ENCODE data around the gene TIMP2.

The TIMP2 gene

GRCh38 chr17:78832541-78832810, 92.7 kb downstream of the TIMP2 start:
- no peak for DNase-seq (ENCODE audit: extremely low read depth, insufficient read length)

GRCh38 chr17:78831688-78832540, 93.3 kb downstream of the TIMP2 start:
- peaks cover 28% of the 10 kb centered on the region for H3K36me3 ChIP-seq (ENCODE audit: control insufficient read depth, insufficient read depth, low read length)
- DNase-seq (ENCODE audit: extremely low read depth, insufficient read length): no peak

More at GRCh38 chr17:78832541-78832810, 92.7 kb downstream of the TIMP2 start:
- no peak overlapping the region for H3K4me3 ChIP-seq (replicated peaks; ENCODE audit: low read depth, low read length)
- H3K36me3 ChIP-seq (ENCODE audit: control insufficient read depth, insufficient read depth, low read length): peaks cover 28% of the 10 kb centered on the region
- no peaks in the 10 kb centered on the region for H3K27me3 ChIP-seq (replicated peaks; ENCODE audit: control insufficient read depth, insufficient read depth, low read length)
- TF ChIP-seq CTCF (IDR thresholded peaks at IDR 0.05; ENCODE audit: insufficient read depth, low read length, poor library complexity, severe bottlenecking): no peak

GRCh38 chr17:78829477-78829876, 95.7 kb downstream of the TIMP2 start:
- Histone ChIP-seq H3K4me3 (replicated peaks; ENCODE audit: low read depth, low read length) (no peak overlapping the region), H3K36me3 (ENCODE audit: control insufficient read depth, insufficient read depth, low read length) (peaks cover 22% of the 10 kb centered on the region), H3K27me3 (replicated peaks; ENCODE audit: control insufficient read depth, insufficient read depth, low read length) (no peaks in the 10 kb centered on the region)
- no peak for DNase-seq (ENCODE audit: extremely low read depth, insufficient read length)
- TF ChIP-seq CTCF (IDR thresholded peaks at IDR 0.05; ENCODE audit: insufficient read depth, low read length, poor library complexity, severe bottlenecking): no peak

More at GRCh38 chr17:78831688-78832540, 93.3 kb downstream of the TIMP2 start:
- H3K27me3 ChIP-seq (replicated peaks; ENCODE audit: control insufficient read depth, insufficient read depth, low read length): no peaks in the 10 kb centered on the region
- H3K4me3 ChIP-seq (replicated peaks; ENCODE audit: low read depth, low read length): no peak overlapping the region
- no peak for TF ChIP-seq CTCF (IDR thresholded peaks at IDR 0.05; ENCODE audit: insufficient read depth, low read length, poor library complexity, severe bottlenecking)

GRCh38 chr17:78828470-78829185, 96.6 kb downstream of the TIMP2 start:
- Histone ChIP-seq H3K4me3 (replicated peaks; ENCODE audit: low read depth, low read length) (no peak overlapping the region), H3K27me3 (replicated peaks; ENCODE audit: control insufficient read depth, insufficient read depth, low read length) (no peaks in the 10 kb centered on the region), H3K36me3 (ENCODE audit: control insufficient read depth, insufficient read depth, low read length) (peaks cover 28% of the 10 kb centered on the region)
- DNase-seq (ENCODE audit: extremely low read depth, insufficient read length): no peak
- peak; percentile 12 for TF ChIP-seq CTCF (IDR thresholded peaks at IDR 0.05; ENCODE audit: insufficient read depth, low read length, poor library complexity, severe bottlenecking)

- no peak for TF ChIP-seq CTCF (IDR thresholded peaks at IDR 0.05; ENCODE audit: insufficient read depth, low read length, poor library complexity, severe bottlenecking)
- Histone ChIP-seq H3K27me3 (replicated peaks; ENCODE audit: control insufficient read depth, insufficient read depth, low read length) (no peaks in the 10 kb centered on the region), H3K36me3 (ENCODE audit: control insufficient read depth, insufficient read depth, low read length) (peaks cover 34% of the 10 kb centered on the region), H3K4me3 (replicated peaks; ENCODE audit: low read depth, low read length) (no peak overlapping the region)
- DNase-seq (ENCODE audit: extremely low read depth, insufficient read length): no peak
Measured at GRCh38 chr17:78826836-78827509, 98.2 kb downstream of the TIMP2 start.

Data from GM06990 (cell line).